Mucosa of stomach (tissue), 1 donor: ENCODE data around the gene CYLD.

ENCODE experiments used
- H3K27me3 ChIP-seq: one replicate; pipeline ENCODE4 v1.7.0; 2013; ENCODE audit warnings: mild to moderate bottlenecking, low read length; ENCODE audit not compliant: control insufficient read depth, insufficient read depth
- H3K36me3 ChIP-seq: one replicate; pipeline ENCODE4 v1.7.0; 2013; ENCODE audit warnings: low read length; ENCODE audit not compliant: control insufficient read depth, insufficient read depth
- H3K4me1 ChIP-seq: one replicate; pipeline ENCODE4 v1.7.0; 2013; ENCODE audit warnings: mild to moderate bottlenecking, low read length; ENCODE audit not compliant: control insufficient read depth, insufficient read depth
- H3K4me3 ChIP-seq: one replicate; pipeline ENCODE4 v1.7.0; 2013; ENCODE audit warnings: low read length
- H3K9ac ChIP-seq: one replicate; pipeline ENCODE4 v1.7.0; 2013; ENCODE audit warnings: mild to moderate bottlenecking, low read length, moderate library complexity
- H3K9me3 ChIP-seq: one replicate; pipeline ENCODE4 v1.7.0; 2013; ENCODE audit warnings: mild to moderate bottlenecking, low read length, moderate library complexity; ENCODE audit not compliant: control insufficient read depth
- donor health status: Pancreatic carcinoma.

CYLD gene

DNA sequence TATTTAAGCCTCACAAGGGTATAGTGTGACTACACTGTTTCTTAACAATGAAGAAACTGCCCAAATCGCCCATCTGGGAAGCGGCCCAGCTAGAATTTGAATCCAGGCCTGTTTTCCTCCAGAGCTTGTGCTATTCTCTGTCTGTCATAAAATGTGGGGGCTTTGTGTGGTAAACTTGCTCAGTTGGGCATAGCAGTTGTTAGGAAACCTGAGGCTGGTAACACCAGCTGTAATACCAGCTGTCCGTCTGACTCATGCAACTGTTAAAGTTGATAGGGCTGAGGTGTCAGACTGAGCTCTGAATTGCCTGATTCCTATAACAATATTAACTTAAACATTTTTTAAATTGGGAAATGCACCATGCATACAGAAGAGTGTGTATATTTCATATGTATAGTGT, 39.2 kb upstream of the CYLD start:
- Histone ChIP-seq H3K9ac (no peak overlapping the region), H3K27me3 (no peaks in the 10 kb centered on the region), H3K9me3 (no peaks in the 10 kb centered on the region), H3K4me1 (peaks cover 8% of the 10 kb centered on the region), H3K36me3 (no peaks in the 10 kb centered on the region), H3K4me3 (no peak overlapping the region)

DNA sequence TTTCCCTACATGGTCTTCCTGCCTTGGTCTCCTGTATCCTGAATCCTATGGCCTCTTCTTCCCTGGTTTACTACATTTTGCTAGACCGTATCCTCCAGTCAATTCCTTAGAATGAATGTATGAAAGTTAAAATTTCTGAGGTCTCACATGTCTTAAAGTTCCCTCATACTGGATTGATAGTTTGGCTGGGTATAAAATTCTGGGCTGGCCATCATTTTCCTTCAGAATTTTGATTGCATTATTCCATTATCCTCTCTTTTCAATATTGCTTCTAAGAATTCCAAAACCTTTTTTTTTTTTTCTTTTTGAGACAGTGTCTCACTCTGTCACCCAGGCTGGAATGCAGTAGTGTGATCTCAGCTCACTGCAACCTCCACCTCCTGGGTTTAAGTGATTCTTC, 37.6 kb upstream of the CYLD start:
- H3K27me3 ChIP-seq: no peaks in the 10 kb centered on the region
- H3K4me1 ChIP-seq: no peaks in the 10 kb centered on the region
- H3K9me3 ChIP-seq: no peaks in the 10 kb centered on the region
- no peaks in the 10 kb centered on the region for H3K36me3 ChIP-seq
- no peak overlapping the region for H3K9ac ChIP-seq
- H3K4me3 ChIP-seq: no peak overlapping the region

DNA sequence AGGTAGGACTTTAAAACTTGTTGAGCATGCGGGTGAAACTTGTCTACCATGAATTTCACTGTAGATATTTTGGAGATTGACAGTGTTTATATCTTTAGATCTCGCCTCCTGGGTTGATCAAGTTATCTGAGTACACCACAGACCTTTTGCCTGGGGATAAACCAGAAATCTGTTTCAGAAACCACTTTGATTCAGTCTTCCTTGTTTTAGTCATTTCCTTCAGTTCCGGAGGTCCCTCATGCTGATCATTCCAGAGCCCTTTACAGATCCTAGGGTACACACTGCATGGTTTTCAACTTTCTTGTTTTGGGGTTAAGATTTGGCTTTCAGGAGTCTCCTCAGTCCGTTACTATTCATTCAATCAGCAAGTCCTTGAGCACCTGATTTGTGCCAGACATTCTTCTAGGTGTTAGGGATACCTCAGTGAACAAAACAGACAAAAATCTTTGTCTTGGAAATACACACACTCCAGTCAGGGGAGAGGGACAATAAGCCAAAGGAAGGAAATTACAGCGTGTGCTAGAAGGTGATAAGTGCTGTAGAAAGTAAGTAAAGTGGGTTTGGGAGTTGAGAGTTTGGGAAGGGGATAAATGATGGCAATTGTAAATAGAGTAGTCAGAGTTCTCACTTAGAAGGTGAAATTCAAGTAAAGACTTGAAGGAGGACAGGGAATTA, 36.3 kb upstream of the CYLD start:
- no peaks in the 10 kb centered on the region for H3K9me3 ChIP-seq
- H3K9ac ChIP-seq: no peak overlapping the region
- no peaks in the 10 kb centered on the region for H3K4me1 ChIP-seq

DNA sequence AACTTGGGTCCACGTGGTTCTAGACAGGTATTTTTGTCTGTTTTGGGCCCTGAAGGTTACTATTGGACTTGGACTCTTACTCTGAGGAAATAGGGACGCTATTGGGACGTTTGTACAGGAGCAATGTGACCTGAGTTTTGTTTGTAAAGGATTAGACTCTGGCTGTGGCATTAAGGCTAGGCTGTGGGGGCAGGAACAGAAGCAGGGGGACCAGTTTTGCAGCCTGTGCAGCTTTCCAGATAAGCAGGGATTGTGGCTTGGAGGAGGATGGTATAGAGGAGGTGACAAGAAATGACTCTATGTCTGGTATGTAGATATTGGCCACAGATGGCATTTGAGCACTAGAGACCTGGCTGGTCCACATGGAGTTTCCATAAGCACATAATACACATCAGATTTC, 35.6 kb upstream of the CYLD start:
- no peaks in the 10 kb centered on the region for H3K4me1 ChIP-seq
- no peaks in the 10 kb centered on the region for H3K27me3 ChIP-seq
- H3K9me3 ChIP-seq: no peaks in the 10 kb centered on the region
- no peaks in the 10 kb centered on the region for H3K36me3 ChIP-seq
- H3K4me3 ChIP-seq: no peak overlapping the region
- H3K9ac ChIP-seq: no peak overlapping the region

More for the DNA sequence above, 36.3 kb upstream of the CYLD start:
- no peaks in the 10 kb centered on the region for H3K27me3 ChIP-seq
- H3K4me3 ChIP-seq: no peak overlapping the region
- H3K36me3 ChIP-seq: no peaks in the 10 kb centered on the region

DNA sequence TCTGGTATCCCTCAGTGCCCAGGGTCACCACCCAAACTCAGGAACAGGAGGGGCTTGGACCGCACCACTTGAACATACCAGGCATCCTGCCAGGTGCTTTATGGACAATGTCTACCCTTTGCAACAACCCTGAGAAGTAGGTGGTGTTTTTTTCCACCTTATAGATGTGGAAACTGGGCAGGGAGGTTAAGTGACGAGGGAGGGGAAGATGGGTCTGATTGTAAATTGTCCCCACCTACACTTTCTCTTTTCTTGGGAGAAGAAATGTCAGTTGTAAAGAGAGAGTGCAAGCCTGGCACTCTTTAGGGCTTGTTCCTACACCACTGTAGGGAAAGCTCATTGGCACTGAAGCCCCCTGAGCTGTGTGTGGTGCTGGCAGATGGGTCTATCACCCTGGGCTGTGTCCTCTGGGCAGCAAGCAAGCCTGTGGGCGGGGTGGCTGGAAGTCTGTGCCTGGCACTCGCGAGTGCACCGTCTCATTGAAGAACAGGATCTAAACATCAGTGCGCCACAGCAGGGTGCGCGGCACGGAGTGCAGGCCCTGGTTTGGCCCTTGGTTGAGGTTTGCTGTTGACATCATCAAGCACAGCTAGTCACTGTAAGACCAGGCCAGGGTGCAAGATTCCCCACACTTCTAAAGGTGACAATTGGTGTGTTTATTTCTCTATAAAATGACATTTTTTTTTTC, 33.4 kb upstream of the CYLD start:
- no peak overlapping the region for H3K9ac ChIP-seq
- H3K9me3 ChIP-seq: no peaks in the 10 kb centered on the region
- no peaks in the 10 kb centered on the region for H3K4me1 ChIP-seq
- no peaks in the 10 kb centered on the region for H3K27me3 ChIP-seq
- no peaks in the 10 kb centered on the region for H3K36me3 ChIP-seq
- no peak overlapping the region for H3K4me3 ChIP-seq

DNA sequence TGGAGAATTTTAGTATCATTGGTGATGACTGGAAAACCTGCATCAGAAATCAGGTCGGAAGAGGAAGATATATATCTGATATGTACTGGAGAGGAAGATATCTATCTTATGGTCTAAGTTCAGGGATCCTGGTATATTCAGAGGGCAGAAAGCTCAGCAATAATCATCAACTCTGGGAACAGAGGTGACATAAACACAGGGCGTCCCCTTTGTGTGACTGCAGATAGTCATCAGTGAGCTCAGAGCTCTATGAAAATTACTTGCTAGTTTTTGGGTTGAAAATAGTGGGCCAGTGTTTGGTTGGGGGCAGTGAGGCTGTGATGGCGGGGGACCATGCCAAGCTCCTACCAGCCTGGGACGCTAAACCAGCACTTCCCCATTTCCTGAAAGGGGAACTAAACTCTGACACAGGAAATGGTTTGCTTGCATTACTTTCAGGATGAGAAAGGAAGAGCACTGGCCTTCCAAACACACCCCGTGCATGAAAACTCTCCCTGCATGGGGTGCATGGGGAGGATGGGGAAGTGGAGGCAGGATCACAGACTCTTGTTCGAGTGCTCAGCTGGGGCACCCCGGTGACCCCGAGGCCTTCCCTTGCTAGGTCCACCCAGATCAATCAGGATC, 32.7 kb upstream of the CYLD start:
- H3K9ac ChIP-seq: no peak overlapping the region
- H3K36me3 ChIP-seq: no peaks in the 10 kb centered on the region
- no peak overlapping the region for H3K4me3 ChIP-seq
- H3K9me3 ChIP-seq: no peaks in the 10 kb centered on the region
- H3K4me1 ChIP-seq: no peaks in the 10 kb centered on the region
- H3K27me3 ChIP-seq: no peaks in the 10 kb centered on the region

GRCh38 chr16:50709980-50710379, 31.9 kb upstream of the CYLD start:
- Histone ChIP-seq H3K9me3 (no peaks in the 10 kb centered on the region), H3K4me1 (no peaks in the 10 kb centered on the region), H3K4me3 (no peak overlapping the region), H3K36me3 (no peaks in the 10 kb centered on the region), H3K9ac (no peak overlapping the region), H3K27me3 (no peaks in the 10 kb centered on the region)

- Histone ChIP-seq H3K27me3 (no peaks in the 10 kb centered on the region), H3K36me3 (no peaks in the 10 kb centered on the region), H3K9me3 (no peaks in the 10 kb centered on the region), H3K4me1 (no peaks in the 10 kb centered on the region), H3K9ac (no peak overlapping the region), H3K4me3 (no peak overlapping the region)
Measured at GRCh38 chr16:50711040-50711439, 30.8 kb upstream of the CYLD start.

GRCh38 chr16:50711862-50712559, 29.9 kb upstream of the CYLD start:
- Histone ChIP-seq H3K27me3 (no peaks in the 10 kb centered on the region), H3K4me3 (no peak overlapping the region), H3K9ac (no peak overlapping the region), H3K36me3 (no peaks in the 10 kb centered on the region), H3K9me3 (no peaks in the 10 kb centered on the region), H3K4me1 (no peaks in the 10 kb centered on the region)

- no peaks in the 10 kb centered on the region for H3K27me3 ChIP-seq
- no peak overlapping the region for H3K4me3 ChIP-seq
- no peaks in the 10 kb centered on the region for H3K4me1 ChIP-seq
- H3K36me3 ChIP-seq: no peaks in the 10 kb centered on the region
- H3K9me3 ChIP-seq: no peaks in the 10 kb centered on the region
- H3K9ac ChIP-seq: no peak overlapping the region
Measured at GRCh38 chr16:50712560-50712898, 29.4 kb upstream of the CYLD start.

DNA sequence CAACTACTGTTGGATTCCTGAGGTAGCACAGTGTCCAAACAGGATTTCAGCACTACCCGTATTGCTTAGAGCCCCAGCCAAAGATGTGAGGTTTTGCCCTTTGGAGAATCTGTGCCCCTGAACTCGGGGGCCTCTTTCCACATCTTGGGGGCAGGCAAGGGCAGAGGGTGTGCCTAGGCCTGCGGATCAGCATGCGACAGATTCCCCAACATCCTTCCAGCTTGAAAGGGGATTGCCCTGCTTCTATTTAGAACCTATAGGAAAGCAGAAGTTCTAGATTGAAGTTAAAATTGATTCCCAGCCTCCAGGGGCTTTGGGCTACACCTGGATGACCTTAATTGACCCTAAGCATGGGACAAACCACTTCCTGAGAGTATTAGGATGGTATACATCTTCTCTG, 28.9 kb upstream of the CYLD start:
- H3K36me3 ChIP-seq: no peaks in the 10 kb centered on the region
- no peaks in the 10 kb centered on the region for H3K27me3 ChIP-seq
- H3K9me3 ChIP-seq: no peaks in the 10 kb centered on the region
- H3K9ac ChIP-seq: no peak overlapping the region
- no peak overlapping the region for H3K4me3 ChIP-seq
- H3K4me1 ChIP-seq: no peaks in the 10 kb centered on the region

DNA sequence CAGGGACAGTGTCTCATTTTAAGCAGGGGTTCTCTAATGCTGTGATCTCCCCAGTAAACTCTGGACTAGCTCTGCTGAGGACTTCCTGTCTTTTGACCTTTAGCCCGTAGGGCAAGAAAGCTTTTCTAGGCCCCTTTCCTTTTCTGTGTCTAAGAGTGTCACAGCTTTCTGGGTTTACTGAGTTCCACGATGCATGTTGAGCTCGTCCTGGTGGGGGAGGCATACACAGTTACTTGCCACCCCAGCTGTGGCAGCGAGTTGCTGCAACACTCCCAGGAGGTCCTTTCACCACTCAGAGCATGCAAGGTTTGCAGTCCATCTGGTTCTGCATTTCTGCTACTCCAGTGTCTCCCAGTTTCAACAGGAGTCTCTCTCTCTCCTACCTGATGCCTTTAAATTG, 24.8 kb upstream of the CYLD start:
- Histone ChIP-seq H3K27me3 (no peaks in the 10 kb centered on the region), H3K4me1 (peaks cover 19% of the 10 kb centered on the region), H3K36me3 (no peaks in the 10 kb centered on the region), H3K4me3 (no peak overlapping the region), H3K9ac (no peak overlapping the region), H3K9me3 (no peaks in the 10 kb centered on the region)
